H1 (cell line): ENCODE results near the gene SND1.

Experiments used
- MAFK ChIP-seq: IDR thresholded peaks from 2 replicates; pipeline ENCODE4 v1.6.1; 2012; ENCODE audit warnings: low read depth, mild to moderate bottlenecking, improper control_type of control experiment, low read length
- MAX ChIP-seq: IDR thresholded peaks from 2 replicates; pipeline ENCODE4 v1.6.1; 2012; ENCODE audit warnings: inconsistent platforms
- POLR2A ChIP-seq, 2 experiments: IDR thresholded peaks; 1 replicate in 1 of 2; 2 replicates in 1 of 2; pipeline ENCODE4 v1.6.1; 2011; ENCODE audit warnings: low read depth in 2 of 2, low read length in 2 of 2, mild to moderate bottlenecking in 2 of 2; ENCODE audit errors: control extremely low read depth in 1 of 2
- RAD21 ChIP-seq, 2 experiments: IDR thresholded peaks in 1 of 2; conservative IDR thresholded peaks in 1 of 2; 2 replicates each; pipeline ENCODE4 v1.6.1; 2011; ENCODE audit warnings: low read depth in 2 of 2, low read length in 2 of 2, improper control_type of control experiment in 1 of 2, inconsistent platforms in 1 of 2, mild to moderate bottlenecking in 1 of 2, moderate library complexity in 1 of 2
- SIN3A ChIP-seq, 2 experiments: IDR thresholded peaks in 1 of 2; conservative IDR thresholded peaks in 1 of 2; 2 replicates each; pipeline ENCODE4 v1.6.1; 2011 to 2012; ENCODE audit warnings: low read length in 2 of 2, improper control_type of control experiment in 1 of 2, low read depth in 1 of 2, mild to moderate bottlenecking in 1 of 2
- SRF ChIP-seq: IDR thresholded peaks from 2 replicates; pipeline ENCODE4 v1.6.1; 2011; ENCODE audit warnings: mild to moderate bottlenecking, low read depth, low read length, moderate library complexity
- TF ChIP-seq, protein P1 (sequence below), 3 experiments: IDR thresholded peaks; 1 replicate in 2 of 3; 2 replicates in 1 of 3; pipeline versions ENCODE4 v1.5.1 to v1.6.1; 2011; ENCODE audit warnings: low read length in 3 of 3, mild to moderate bottlenecking in 3 of 3, inconsistent platforms in 2 of 3, low read depth in 1 of 3, moderate library complexity in 1 of 3; ENCODE audit not compliant: insufficient read depth in 1 of 3; ENCODE audit errors: control extremely low read depth in 1 of 3

DNA sequence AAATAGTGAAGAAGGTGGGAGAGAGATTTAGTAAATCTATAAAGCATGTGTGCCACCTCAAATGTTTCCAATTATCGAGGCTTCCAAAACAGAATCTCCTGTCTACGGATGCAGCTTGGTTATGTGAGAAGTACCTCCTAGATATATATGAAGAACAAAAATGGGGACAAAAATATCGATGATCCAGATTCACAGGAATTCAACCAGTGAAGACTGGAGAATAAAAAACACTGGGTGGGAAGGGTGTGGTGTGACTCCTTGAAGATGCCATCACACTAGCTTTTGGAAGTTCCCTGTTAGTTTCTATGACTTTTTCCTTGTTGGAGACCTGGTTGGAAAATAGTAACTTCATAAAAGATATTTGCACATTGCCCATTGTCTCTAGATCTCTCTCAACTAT lies 226.8 kb downstream of the SND1 start:
- TF ChIP-seq MAX, result no peak
- no peak for TF ChIP-seq POLR2A (IDR thresholded peaks at IDR 0.05; ENCODE audit: control extremely low read depth in 1 of 2, low read depth in 2 of 2, low read length in 2 of 2)
- no peak for TF ChIP-seq SRF
- TF ChIP-seq, protein P1, sequence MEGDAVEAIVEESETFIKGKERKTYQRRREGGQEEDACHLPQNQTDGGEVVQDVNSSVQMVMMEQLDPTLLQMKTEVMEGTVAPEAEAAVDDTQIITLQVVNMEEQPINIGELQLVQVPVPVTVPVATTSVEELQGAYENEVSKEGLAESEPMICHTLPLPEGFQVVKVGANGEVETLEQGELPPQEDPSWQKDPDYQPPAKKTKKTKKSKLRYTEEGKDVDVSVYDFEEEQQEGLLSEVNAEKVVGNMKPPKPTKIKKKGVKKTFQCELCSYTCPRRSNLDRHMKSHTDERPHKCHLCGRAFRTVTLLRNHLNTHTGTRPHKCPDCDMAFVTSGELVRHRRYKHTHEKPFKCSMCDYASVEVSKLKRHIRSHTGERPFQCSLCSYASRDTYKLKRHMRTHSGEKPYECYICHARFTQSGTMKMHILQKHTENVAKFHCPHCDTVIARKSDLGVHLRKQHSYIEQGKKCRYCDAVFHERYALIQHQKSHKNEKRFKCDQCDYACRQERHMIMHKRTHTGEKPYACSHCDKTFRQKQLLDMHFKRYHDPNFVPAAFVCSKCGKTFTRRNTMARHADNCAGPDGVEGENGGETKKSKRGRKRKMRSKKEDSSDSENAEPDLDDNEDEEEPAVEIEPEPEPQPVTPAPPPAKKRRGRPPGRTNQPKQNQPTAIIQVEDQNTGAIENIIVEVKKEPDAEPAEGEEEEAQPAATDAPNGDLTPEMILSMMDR (IDR thresholded peaks at IDR 0.05; ENCODE audit: control extremely low read depth in 1 of 3, insufficient read depth in 1 of 3, low read depth in 1 of 3, low read length in 3 of 3), result no peak
- no peak for TF ChIP-seq RAD21 (IDR thresholded peaks at IDR 0.05 in 1 of 2, conservative IDR thresholded peaks at IDR 0.05 in 1 of 2; ENCODE audit: low read depth in 2 of 2, low read length in 2 of 2)
- TF ChIP-seq SIN3A (conservative IDR thresholded peaks at IDR 0.05 in 1 of 2, IDR thresholded peaks at IDR 0.05 in 1 of 2; ENCODE audit: low read depth in 1 of 2, low read length in 2 of 2), result no peak
- no peak for TF ChIP-seq MAFK
